HG03108 (cell line): ENCODE data around the gene BIK.

Experiments
- ATAC-seq: cut with Tn5 transposase; IDR thresholded peaks from one replicate; pipeline ENCODE4 v1.9.1; 2021; ENCODE audit warnings: moderate library complexity; ENCODE audit not compliant: unreplicated experiment

Gene BIK

GRCh38 chr22:43110444-43110926 is at the start of gene BIK:
Gene BIK (plus strand): TSS chr22:43110750. CDS start chr22:43124023, 13,273 bp downstream.
- ATAC-seq = no peak

GRCh38 chr22:43066134-43066533 is 44.4 kb upstream of the BIK start:
- ATAC-seq = no peak

- no peak for ATAC-seq
Measured at GRCh38 chr22:43066844-43067385, 43.6 kb upstream of the BIK start.

GRCh38 chr22:43077121-43077877 is 33.3 kb upstream of the BIK start:
- no peak for ATAC-seq

GRCh38 chr22:43078522-43078921 is 32.0 kb upstream of the BIK start:
- no peak for ATAC-seq

GRCh38 chr22:43079742-43080141 is 30.8 kb upstream of the BIK start:
- no peak for ATAC-seq

GRCh38 chr22:43080616-43081015 is 29.9 kb upstream of the BIK start:
- ATAC-seq = no peak

- no peak for ATAC-seq
Measured at GRCh38 chr22:43081968-43082367, 28.6 kb upstream of the BIK start.

- no peak for ATAC-seq
Measured at GRCh38 chr22:43085658-43086606, 24.6 kb upstream of the BIK start.

GRCh38 chr22:43088627-43088983 is 21.9 kb upstream of the BIK start:
- no peak for ATAC-seq

- ATAC-seq = peak; percentile 74
Measured at GRCh38 chr22:43088984-43089717, 21.4 kb upstream of the BIK start, which contains the start of gene TTLL1. Gene TTLL1 (minus strand): TSS chr22:43089391. CDS start chr22:43075586, 13,805 bp downstream.

GRCh38 chr22:43090130-43090789 is 20.3 kb upstream of the BIK start:
- no peak for ATAC-seq

- no peak for ATAC-seq
Measured at GRCh38 chr22:43092085-43092484, 18.5 kb upstream of the BIK start.

- ATAC-seq = no peak
Measured at GRCh38 chr22:43094085-43094484, 16.5 kb upstream of the BIK start.

GRCh38 chr22:43094551-43094950 is 16.0 kb upstream of the BIK start:
- no peak for ATAC-seq

- ATAC-seq = no peak
Measured at GRCh38 chr22:43096420-43096819, 14.1 kb upstream of the BIK start.

- ATAC-seq = no peak
Measured at GRCh38 chr22:43098356-43098755, 12.2 kb upstream of the BIK start.

GRCh38 chr22:43099095-43099494 is 11.5 kb upstream of the BIK start:
- ATAC-seq = no peak

GRCh38 chr22:43100225-43100624 is 10.3 kb upstream of the BIK start:
- no peak for ATAC-seq

- ATAC-seq = no peak
Measured at GRCh38 chr22:43101306-43101705, 9.2 kb upstream of the BIK start.
